Uterus (tissue), 2 donors: ENCODE data around the gene PIK3CB.

Source experiments
- POLR2A ChIP-seq, 2 donors: fragments of 450-650 bp; IDR thresholded peaks; one replicate each; pipeline ENCODE4 v1.6.1; 2016; ENCODE audit warnings: antibody characterized with exemption in 2 of 2, mild to moderate bottlenecking in 1 of 2, moderate library complexity in 1 of 2
- TF ChIP-seq, protein P1 (sequence below), 4 experiments: fragments of 200-600 bp in 2 of 4; fragments of 450-650 bp in 2 of 4; sonication (generic) in 2 of 4; IDR thresholded peaks; one replicate each; pipeline ENCODE4 v1.5.1; 2016 to 2019; ENCODE audit warnings: antibody characterized with exemption in 4 of 4, mild to moderate bottlenecking in 2 of 4, moderate library complexity in 1 of 4

DNA sequence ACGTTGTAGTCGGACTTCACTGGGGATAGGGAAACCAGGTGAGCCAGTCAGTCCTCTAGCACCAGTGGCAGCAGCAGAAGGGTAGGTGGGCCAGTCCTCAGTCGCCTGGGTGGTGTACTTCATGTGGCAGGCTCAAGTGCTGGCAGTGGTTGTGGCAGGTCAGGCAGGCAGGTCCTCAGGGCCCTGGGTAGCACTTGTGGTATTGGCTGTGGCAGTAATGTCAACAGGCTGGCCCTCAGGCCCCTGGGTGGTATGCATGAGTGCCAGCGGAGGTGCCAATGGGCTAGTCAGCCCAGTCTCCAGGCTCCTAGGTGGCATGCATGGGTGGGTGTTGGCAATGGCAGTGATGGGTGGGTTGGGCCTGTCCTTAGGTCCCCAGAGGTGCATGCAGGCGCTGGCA is 185.6 kb downstream of the PIK3CB start:
- TF ChIP-seq, protein P1, sequence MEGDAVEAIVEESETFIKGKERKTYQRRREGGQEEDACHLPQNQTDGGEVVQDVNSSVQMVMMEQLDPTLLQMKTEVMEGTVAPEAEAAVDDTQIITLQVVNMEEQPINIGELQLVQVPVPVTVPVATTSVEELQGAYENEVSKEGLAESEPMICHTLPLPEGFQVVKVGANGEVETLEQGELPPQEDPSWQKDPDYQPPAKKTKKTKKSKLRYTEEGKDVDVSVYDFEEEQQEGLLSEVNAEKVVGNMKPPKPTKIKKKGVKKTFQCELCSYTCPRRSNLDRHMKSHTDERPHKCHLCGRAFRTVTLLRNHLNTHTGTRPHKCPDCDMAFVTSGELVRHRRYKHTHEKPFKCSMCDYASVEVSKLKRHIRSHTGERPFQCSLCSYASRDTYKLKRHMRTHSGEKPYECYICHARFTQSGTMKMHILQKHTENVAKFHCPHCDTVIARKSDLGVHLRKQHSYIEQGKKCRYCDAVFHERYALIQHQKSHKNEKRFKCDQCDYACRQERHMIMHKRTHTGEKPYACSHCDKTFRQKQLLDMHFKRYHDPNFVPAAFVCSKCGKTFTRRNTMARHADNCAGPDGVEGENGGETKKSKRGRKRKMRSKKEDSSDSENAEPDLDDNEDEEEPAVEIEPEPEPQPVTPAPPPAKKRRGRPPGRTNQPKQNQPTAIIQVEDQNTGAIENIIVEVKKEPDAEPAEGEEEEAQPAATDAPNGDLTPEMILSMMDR (IDR thresholded peaks at IDR 0.05) = no peak
- no peak for TF ChIP-seq POLR2A (IDR thresholded peaks at IDR 0.05)
